Astrocyte of the spinal cord (primary cell): ENCODE measurements around the gene PNLDC1.

Experiments used
- DNase-seq: peaks from one replicate; pipeline ENCODE4 v3.0.0; 2011; ENCODE audit warnings: low read depth, low spot score
- H3K4me3 ChIP-seq: 2 replicates; pipeline ENCODE4 v1.5.1; 2011; ENCODE audit warnings: low read depth, mild to moderate bottlenecking, low read length, moderate library complexity
- CTCF ChIP-seq: IDR thresholded peaks from 2 replicates; pipeline ENCODE4 v1.5.1; 2012; ENCODE audit warnings: low read depth, mild to moderate bottlenecking, low read length, inconsistent platforms
- in situ Hi-C: cut with HindIII; loops from 2 replicates; pipeline ENCODE4 v1.10.0; 2017; ENCODE audit warnings: low sequenced_read_pairs

The PNLDC1 gene

GRCh38 chr6:159778542-159779103, 21.5 kb upstream of the PNLDC1 start:
- H3K4me3 ChIP-seq, result no peak overlapping the region
- TF ChIP-seq CTCF, result no peak
- in situ Hi-C loops, result no loop called here
- DNase-seq, result no peak

- TF ChIP-seq CTCF, result no peak
- H3K4me3 ChIP-seq, result peak overlapping the region; percentile 96
- in situ Hi-C loops, result no loop called here
- no peak for DNase-seq
Observed at GRCh38 chr6:159788276-159788675, 11.8 kb upstream of the PNLDC1 start.

GRCh38 chr6:159788753-159789376, 11.2 kb upstream of the PNLDC1 start:
- peak overlapping the region; percentile 96 for H3K4me3 ChIP-seq
- in situ Hi-C loops, result no loop called here
- DNase-seq, result peak; percentile 24
- no peak for TF ChIP-seq CTCF

- no peak for TF ChIP-seq CTCF
- peak; percentile 100 for DNase-seq
- peak within 1 kb of the TSS; percentile 96 for H3K4me3 ChIP-seq
- in situ Hi-C loops, result no loop called here
Observed at GRCh38 chr6:159789377-159790148, 10.5 kb upstream of the PNLDC1 start, which contains the start of gene TCP1. Gene TCP1, minus strand, starts transcription at chr6:159789602. Its CDS starts 134 bp downstream, at chr6:159789468.

- peak; percentile 98 for DNase-seq
- in situ Hi-C loops, result no loop called here
- TF ChIP-seq CTCF, result no peak
- H3K4me3 ChIP-seq, result peak within 1 kb of the TSS; percentile 96
Observed at GRCh38 chr6:159790149-159790955, 9.7 kb upstream of the PNLDC1 start, which contains the start of gene MRPL18. Gene MRPL18, plus strand, starts transcription at chr6:159790467. Its CDS starts 121 bp downstream, at chr6:159790588.
